NCI-H2227 (cell line): ENCODE results near the gene TTC17.
"Not testable (repeated sequence)": the region's sequence is repeated elsewhere in the genome, so short reads cannot be mapped to it uniquely, and the experiment has no call there.

Experiments
- DNase-seq: peaks from one replicate; lab custom pipeline; 2025; ENCODE audit not compliant: unreplicated experiment; lab: John Stamatoyannopoulos, UW

Gene TTC17

DNA sequence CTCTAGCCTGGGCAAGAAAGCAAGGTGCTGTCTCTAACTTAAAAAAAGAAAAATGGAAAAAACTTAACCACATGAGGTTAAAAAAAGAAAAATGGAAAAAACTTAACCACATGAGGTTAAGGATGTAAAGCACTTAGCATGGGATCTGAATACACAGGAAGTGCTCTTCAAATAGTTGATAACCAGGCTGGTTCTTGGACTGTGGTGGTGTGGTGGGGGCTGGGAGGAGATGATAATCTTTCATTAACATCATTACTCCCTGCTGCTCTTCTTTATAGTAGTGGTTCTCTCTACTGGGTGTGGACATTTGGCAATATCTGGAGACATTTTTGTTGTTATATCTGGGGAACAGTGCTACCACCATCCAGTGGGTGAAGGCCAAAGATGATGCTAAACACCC lies 88.4 kb downstream of the TTC17 start:
- DNase-seq: no peak

DNA sequence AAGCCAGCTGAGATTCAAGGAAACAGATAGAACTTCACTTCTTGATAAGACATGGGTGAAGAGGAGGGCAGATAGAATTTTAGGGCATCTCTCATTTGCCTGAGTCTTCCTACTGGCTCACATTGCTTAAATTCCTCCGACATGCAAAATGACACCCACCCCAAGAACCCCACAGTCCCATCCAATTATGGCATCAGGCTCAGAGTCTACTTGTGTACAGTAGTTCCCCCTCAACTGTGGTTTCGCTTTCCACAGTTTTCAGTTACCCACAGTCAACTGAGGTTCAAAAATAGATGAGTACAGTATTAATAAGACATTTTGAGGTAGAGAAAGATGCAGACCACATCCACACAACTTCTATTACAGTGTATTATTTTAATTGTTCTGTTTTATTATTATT lies 99.8 kb downstream of the TTC17 start:
- no peak for DNase-seq

DNA sequence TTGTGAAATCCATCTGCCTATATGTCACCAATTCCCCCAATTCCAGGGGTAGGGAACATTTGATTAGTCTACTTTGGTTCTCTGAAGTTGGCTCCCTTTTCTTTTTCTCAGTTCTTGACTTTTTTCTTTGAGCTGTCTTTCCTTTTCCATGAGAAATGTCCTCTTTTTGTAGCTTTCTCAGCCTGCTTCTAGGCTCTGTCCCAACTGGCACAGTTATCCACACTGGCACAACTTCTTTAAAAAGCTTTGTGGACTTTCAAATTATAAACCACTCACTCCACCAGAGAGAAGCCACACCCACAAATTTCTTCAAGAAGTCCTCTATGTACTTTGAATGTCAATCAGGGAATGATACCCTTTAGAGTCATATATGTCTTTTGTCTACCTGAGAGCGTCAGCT lies 100.5 kb downstream of the TTC17 start:
- no peak for DNase-seq

DNA sequence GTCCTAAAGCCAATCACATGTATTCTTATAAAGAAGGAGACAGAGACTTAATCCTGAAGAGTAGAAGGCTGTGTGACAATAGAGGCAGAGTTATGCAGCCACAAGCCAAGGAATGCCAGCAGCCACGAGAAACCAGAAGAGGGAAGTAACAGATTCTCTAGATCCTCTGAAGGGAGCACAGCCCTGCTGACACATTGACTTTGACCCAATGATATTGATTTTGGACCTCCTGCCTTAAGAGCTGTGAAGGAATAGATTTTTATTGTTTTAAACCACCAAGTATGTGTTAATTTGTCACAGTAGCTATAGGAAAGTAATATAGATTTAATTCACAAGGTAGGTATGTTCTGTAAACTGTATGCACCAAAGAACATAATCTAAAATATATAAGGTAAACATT lies 103.6 kb downstream of the TTC17 start:
- no peak for DNase-seq

DNA sequence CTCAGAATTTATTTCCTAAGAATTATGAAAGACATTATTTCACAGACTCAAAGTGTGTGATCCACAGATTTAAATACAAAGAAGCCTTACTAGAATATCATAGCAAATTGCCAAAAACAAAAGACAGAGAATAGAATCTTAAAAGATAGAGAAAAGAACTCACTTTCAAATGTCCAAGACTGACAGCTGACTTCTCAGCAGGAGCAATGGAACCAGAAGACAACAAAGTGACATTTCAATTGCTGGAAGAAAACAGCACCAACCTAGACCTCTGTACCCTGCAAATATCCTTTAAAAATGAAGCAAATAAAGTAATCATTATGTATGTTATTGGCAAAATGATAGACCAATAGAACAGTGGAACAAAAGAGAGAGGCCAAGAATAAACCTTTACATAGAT lies 109.2 kb downstream of the TTC17 start:
- no peak for DNase-seq

DNA sequence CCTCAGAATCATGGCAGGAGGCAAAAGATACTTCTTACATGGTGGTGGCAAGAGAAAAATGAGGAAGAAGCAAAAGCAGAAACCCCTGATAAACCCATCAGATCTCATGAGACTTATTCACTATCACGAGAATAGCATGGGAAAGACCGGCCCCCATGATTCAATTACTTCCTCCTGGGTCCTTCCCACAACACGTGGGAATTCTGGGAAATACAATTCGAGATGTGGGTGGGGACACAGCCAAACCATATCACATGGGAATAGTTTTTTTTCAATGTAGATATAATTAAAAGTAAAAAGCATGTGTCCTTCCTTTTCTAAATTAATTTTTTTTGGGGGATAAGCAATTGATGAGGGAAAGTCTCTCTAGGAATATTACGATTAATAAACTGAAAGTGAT lies 118.8 kb downstream of the TTC17 start:
- DNase-seq: not testable (repeated sequence)

DNA sequence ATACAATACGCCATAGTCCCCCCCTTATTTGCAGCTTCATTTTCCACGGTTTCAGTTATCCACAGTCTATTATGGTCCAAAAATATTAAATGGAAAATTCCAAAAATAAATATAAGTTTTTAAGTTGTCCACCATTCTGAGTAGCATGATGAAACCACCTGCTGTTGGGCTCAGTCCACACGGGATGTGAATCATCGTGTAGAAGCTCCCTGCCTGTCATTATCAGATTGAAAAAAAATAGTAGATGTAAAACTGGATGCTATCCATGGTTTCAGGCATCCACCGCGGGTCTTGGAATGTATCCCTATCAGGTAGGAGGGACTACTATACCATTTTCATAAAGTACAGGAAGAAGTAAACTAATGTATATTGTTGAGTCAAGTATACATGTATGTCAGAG lies 127.4 kb downstream of the TTC17 start:
- DNase-seq: no peak

DNA sequence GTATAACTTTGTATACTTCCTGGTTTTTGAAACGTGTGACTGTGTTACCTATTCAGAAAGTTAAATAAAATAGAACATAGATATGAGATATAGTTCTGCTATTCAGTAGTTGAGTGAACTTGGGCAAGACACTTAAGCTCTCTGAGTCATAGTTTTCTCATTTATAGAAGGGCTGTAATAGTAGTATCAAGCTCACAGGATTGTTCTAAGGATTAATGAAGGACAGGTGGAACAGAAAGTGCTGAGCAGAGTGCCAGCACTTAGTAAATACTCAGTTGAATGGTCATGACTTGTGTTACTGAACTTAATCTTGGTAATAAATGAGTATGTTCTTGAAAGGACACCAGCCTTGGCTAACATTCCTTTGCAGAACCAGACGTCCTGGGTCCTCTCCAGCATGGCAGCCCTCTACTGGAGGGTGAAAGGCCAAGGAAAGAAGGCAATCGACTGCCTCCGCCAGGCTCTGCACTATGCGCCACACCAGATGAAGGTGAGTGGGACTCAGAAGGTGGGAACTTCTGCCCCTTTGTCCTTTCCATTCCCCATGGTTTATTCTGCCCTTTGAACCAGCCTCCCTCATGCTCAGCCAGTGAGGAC lies 131.2 kb downstream of the TTC17 start:
- no peak for DNase-seq

DNA sequence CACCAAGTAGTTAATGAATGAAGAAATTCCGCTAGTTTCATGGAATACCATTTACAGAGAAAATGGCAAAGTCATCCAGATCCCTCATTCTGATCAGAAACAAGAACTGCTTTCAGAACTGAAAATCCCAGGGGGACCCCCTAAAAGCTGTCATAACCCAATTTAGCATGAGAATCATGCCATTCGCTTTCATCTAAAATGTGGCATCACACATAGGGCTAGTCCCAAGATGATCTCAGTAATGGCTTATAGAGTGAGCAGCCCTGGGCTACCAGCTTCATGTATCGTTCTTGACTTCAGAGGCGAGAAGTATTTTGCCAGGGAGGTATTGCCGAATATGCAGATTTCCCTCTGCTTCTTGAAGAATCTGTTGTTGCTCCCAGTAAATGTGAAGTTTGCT lies 134.0 kb downstream of the TTC17 start:
- DNase-seq: no peak

DNA sequence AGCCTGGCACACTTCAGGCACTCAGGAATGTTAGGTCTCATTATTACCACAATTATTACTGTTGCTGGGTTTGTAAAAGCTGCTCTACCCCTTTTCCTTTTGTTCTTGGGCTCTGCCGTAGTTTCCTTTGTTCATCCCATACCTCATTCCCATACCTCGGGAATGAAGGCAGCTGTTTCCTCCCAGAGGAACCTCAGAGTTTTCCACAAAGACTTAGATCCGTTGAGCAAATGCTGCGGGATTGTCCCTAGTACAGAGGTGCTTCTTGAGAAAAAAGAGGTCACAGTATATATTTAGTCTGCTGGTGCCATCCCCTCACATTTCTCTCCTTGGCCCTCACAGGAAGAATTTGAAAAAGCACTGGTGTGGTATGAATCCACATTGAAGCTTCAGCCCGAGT lies 134.7 kb downstream of the TTC17 start:
- no peak for DNase-seq

DNA sequence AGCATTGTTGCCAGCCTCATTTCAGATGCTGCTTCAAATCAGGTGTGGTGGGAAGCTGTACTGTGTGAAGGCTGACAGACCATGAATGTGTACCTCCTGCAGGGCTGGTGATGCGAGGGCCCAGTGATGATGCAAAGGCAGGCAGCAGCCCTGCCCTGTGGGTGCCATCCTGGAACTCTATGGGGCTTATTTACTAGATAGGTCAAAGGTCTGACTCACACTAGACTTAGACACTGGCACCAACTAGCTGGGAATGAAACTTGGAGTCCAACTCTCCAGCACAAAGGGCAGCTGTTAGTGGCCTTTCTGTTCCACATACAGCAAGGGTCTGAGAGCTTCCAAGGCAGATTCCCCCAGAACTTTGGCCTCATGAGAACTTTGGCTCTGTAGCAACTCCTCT lies 138.4 kb downstream of the TTC17 start:
- DNase-seq: no peak

DNA sequence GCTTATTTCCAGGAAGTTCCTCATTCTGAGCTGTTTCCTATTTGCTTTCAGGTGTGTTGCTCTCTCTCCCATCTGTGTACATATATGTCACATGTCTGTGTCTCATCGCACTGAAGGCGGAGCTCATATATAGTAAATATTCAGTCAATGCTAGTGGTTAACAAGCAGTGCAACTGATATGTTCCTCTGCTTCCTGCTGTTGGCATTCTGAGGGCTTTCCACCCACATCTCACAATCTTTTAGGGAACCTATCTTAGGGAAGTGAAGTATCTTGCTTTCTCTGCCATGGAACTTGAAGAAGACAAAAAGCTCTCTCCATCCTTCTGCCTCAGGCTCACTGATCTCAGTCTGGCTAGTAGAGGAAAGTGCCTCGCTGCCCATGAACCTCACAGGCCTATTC lies 139.8 kb downstream of the TTC17 start:
- DNase-seq: no peak

DNA sequence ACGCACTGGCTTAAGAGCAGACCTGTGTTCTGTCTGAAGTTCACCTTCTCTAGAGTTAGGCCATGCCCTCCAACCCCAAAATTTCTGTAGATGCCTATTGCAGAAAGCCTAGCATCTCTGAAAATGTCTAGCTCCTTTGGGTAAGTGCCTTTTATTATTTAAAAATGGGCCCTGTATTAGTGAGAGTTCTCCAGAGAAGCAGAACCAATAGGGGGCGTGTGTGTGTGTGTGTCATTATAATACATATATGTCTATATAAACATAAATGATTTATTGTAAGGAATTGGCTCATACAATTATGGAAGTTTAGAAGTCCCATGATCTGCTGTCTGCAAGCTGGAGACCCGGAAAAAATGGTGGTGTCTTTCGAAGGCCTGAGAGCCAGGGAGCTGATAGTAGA lies 144.7 kb downstream of the TTC17 start:
- DNase-seq: no peak

DNA sequence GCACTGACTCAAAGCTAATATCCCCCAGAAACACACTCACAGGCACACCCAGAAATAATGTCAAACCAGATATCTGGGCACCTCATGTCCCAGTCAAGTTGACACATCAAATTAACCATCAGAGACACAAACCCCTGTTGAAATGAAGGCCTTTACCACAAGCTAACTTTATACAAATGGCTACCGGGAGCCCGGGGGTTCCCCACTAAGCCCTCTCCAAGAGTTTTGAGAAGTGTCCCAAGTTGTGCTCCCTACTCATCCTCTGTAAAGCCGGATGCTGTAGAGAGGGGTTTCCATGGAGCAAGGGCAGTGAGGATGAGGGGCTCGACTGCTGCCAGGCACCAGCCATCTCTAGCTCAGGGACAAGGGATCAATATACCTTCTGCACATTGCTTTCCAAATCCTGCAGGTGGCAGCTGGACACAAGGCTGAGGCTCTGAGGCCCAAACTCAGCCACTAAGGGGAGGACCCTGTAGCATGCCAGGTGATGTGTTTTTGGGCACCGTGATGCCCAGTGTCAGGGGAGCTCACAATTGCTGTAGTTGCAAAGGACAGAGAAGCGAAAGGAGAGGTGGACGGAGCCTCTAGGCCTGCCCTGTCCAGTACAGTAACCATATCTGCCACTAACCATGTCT lies 145.7 kb downstream of the TTC17 start:
- peak; percentile 65 for DNase-seq

DNA sequence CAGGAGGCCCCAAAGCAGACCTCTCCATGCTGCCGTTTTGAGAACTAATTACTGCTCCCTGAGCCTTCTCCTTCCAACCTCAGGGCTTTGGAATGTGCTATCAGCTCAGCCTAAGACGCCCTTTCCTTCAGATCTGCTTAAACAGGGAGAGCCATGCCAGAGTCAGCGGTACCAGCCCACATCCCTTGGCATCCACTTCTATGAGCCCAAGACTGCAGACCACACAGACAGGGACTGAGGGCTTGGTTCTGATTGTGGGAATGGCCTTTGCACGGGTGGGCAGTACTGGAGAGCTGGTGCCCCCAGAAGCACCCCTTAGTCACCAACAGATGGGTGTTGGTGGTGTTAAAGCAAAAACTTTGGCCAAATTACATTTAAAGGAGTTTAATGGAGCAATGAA lies 146.5 kb downstream of the TTC17 start:
- no peak for DNase-seq

DNA sequence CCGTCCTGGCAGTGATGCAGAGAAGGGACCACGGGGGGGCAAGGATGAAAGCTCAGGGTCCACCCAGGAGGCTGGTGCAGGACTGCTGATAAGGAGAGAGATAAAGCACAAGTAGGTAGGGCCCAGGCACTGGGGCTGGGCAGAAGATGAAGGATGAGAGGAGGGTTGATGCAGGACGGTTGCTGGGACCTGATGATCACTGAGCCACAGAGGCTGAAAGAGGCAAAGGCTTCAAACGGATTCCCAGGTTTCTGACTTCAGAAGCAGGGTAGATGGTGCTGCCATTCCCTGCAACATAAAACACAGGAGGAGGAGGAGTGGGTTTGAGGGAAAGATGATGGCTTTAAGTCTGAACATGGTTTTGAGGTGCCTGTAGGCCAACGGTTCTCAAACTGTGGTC lies 148.5 kb downstream of the TTC17 start:
- no peak for DNase-seq

DNA sequence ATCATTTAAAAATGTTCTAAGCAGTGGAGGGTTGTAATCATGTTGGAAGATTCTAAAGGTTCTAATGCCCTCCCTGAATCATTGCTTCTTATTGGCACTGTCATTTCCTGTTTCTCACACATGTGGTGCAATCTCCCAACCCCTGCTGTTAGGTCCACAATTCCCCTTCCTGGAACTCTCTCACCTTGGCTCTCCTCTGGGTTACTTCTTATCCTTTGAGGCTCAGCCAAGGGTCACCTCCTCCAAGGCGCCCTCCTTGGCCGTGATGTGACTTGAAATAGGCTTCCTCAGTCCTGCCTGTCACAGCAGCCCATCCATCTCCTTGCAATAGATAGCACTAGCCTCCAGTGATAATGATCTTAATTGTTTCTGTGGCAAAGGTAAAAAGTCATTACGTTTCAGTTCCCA lies 149.8 kb downstream of the TTC17 start:
- no peak for DNase-seq

DNA sequence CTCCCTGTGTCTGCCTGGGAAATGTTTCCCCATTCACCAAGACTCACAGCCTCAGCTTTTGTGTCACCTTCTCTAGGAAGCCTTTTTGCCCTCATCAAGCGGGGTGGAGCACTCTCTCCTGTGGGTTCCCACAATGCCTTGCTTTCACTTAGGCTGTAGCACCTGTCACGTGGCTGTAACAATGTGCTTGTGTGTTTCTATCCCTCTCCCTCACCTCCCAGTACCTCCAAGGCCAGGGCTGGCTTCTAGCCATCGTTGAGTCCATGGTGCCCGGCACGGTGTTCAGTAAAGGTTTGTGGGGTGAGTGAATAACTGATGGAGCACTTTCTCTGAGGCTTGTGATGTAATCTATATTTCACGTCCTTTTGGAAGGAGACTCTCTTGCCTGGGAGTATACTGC lies 153.2 kb downstream of the TTC17 start:
- no peak for DNase-seq

DNA sequence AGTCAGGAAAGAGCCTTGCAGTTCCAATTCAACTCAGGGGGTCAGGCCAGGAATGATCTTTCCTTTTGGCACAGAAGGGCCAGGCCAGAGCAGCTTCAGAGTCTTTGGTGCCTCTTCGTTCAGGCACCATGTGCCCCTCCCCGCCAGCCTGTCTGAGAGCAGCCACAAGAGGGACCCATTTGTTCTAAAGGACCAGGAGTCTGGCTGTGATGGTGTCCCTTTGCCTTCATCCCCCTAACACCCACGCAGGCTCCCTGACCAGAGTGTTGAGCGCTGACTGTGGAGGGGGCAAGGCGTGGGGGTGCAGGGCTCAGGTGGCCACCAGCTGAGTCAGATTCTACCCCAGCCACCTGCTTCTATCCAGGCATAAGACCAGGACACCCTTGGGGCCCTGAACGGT lies 156.4 kb downstream of the TTC17 start:
- DNase-seq: peak; percentile 5

DNA sequence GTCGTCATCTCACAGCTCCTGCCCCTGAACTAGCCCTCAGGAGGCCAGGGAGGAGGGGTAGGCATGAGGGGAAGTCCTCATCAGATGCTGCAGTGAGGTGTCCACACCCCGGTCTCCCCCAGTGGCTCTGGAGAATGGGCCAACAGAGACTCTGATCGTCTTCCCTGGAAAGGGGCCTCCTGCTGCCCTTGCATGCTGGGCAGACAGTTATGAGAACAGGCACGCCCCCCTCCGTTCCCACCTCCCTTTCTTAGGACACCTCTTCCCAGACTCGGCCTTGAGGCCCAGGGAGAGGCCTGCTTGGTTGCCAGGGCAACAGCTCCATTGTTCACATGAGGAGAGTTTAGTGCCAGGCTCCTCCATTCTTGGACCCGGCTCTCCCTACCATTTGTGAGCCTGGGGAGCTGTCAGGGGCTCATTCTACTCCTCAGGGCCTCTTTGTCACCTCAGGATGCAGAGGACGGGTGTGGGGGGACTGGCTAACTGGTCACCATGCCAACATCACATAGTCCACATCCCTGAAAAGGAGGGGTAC lies 157.7 kb downstream of the TTC17 start:
- DNase-seq: peak; percentile 69

DNA sequence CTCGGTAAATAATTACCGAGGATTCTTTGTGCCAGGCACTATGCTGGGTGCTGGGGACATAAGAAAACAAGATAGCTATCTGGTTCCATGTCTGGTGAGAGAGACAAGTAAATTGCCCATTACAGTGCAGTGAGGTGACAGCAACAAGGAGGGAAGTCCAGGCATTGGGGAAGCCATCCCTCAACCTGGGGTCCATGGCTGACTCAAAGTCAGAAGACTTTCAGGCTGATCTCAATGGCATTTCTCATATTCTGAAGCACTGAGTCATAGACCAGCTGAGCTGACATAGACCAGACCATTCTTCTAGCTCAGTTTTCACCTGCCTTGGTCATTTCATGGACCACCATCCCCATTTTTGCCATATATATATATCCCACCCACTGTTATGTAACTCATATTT lies 158.8 kb downstream of the TTC17 start:
- DNase-seq: no peak

DNA sequence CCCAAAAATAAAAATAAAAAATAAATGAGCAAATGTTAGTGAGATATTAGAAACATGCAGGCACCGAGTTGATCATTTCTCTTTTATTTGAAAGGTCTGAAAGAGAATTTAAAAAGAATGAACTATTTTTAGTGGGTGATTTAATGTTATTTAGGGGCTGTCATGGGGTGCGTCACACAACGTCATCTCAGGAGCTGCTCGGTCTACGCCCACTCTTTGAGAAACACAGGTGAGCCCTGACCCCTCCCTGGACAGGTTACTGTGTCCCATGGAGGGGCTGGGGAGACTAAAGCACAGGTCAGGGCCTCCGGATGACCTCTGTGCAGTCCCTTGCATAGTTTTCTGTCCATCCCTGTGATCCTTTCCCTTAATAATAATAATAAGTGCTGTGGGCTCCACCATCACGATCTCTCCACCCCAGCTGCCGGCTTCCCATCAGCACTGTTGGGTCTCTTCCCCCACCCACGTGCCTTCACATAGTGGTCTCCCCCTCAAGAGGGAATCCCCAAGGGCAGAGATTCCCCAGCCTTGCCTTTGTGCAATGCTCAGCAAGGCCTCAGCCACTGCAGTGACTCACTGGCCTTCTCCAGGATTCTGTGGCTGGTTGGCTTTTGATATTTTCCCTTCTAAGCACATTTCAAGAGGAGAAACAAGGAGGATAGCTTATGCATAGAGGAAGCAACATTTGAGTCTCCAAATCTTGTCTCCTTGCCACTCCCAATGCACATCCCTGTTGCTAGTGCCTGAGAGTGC lies 159.9 kb downstream of the TTC17 start:
- DNase-seq: no peak
